NCI-H2081 treated with DMSO at 0.1 percent for 48 hours (cell line): ENCODE results near the gene CST11.

Experiments
- DNase-seq: peaks from one replicate; lab custom pipeline; 2025; lab: John Stamatoyannopoulos, UW

CST11 gene

DNA sequence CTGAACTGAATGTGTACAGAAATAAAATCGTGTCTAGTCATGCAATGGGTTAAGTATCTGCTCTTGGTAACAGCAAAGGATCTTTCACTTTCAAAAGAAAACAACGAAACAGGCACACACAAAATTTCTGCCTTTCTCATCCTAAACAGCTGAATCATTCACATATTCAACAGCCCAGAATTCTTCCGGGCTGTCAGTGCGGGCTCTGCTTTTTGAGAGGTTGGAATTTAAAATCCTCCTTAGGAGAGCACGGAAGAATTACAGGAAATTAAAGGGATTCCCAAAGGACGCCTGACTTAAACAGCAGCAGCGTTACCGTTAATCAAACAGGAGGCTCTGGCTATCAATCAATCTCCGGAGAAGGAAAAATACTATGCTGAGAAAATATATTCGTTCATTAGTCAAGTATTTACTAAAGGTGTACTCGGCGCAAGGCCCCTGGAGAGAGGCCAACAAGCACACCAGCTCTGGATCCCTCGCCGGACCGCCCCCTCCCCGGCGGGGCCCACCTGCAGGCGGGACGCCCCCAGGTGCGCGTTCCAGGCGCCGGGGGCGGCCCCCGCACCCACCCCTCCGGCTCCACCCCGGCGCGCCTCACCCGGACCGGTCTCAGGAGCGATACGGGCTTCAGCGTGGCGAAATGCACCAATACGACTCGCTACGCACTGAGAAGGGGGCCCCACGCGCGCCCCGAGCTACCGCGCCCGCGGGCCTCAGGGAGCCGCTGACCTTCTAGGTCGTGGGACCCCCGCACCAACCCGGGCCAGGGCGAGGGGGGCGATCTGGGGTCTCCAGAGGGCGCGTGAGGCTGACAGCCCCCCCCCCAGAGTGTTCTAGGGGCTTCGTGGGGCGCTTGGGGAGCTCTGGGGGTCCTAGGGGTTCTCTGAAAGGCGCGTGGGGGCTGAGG is 32.4 kb downstream of the CST11 start:
- no peak for DNase-seq

- DNase-seq, result no peak
Measured at GRCh38 chr20:23419657-23419994, 33.0 kb downstream of the CST11 start.

DNA sequence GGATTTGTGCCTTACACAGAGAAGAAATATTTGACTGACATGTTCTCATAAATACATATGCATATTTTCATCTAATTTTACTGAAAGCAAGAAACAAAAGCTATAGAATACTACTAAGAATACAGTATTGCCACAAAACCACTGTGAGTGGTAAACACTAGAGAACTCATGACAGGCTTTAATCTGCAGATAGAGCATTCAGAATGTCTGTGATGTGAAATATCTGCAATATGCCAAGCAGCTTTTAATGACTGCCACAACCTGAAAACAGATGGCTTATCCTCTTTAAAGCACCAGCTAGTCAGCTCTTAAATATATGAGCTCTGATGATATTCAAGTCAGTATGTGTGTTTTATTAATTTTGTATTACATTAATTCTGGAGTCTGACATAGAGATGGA is 34.8 kb downstream of the CST11 start:
- DNase-seq, result no peak

GRCh38 chr20:23415959-23416583 is 36.6 kb downstream of the CST11 start:
- DNase-seq, result no peak

- DNase-seq, result no peak
Measured at GRCh38 chr20:23415555-23415954, 37.1 kb downstream of the CST11 start.

- DNase-seq, result no peak
Measured at GRCh38 chr20:23414526-23415188, 38.0 kb downstream of the CST11 start.

- no peak for DNase-seq
Measured at GRCh38 chr20:23413862-23414422, 38.7 kb downstream of the CST11 start.

GRCh38 chr20:23412026-23412425 is 40.6 kb downstream of the CST11 start:
- DNase-seq, result no peak

DNA sequence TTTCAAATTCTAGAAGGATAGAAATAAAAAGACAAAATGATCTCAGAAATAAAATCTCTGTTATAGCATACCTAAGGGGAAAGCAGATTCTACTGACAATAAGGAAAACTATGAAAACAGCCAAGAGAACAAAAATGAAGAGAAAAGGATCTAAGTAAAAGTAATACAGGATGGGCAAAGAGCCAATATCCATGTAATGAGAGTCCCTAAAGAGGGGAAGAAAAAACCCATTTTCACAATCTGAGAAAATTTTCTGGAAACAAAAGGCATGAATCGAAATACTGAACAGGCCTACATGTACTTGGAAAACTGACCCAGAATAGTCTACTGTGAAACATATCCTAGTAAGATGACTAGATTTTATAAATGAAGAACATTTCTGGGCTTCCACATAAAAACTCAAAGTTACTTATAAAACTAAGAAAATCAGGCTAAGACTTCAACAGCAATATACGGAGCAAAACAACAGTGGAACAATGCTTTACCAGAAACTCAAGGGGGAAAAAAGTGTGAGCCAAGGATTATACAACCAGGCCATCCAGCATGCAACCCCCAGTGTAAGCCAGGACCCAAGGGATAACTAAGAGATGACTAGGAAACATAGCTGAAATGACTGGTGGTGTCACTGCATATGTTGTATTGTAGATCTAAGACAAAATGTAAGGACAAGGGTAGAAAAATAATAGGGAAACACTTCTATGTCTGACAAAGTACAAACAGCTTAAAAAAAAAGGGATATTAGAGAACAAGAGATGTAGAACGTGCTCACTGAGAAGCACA is 41.6 kb downstream of the CST11 start:
- no peak for DNase-seq

DNA sequence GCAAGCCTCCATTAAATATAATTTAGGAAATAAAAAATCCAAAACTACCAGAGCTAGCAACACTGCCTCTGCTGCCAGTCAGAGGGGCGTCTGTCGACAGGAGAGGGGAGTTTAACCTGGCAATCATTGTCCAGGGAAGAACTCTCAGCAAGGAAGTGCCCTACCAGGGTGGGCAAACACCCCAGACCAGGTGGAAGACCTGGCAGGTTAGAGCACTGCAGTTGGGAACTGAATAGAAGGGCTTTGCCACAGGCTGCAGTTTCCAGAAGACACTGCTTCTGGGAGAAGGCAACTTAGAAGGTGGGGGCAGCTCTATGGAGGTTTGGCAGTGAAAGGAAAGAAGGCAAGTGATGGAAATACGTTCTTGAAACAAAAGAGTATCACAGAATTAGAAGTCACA is 42.9 kb downstream of the CST11 start:
- no peak for DNase-seq

GRCh38 chr20:23408957-23409356 is 43.7 kb downstream of the CST11 start:
- no peak for DNase-seq

DNA sequence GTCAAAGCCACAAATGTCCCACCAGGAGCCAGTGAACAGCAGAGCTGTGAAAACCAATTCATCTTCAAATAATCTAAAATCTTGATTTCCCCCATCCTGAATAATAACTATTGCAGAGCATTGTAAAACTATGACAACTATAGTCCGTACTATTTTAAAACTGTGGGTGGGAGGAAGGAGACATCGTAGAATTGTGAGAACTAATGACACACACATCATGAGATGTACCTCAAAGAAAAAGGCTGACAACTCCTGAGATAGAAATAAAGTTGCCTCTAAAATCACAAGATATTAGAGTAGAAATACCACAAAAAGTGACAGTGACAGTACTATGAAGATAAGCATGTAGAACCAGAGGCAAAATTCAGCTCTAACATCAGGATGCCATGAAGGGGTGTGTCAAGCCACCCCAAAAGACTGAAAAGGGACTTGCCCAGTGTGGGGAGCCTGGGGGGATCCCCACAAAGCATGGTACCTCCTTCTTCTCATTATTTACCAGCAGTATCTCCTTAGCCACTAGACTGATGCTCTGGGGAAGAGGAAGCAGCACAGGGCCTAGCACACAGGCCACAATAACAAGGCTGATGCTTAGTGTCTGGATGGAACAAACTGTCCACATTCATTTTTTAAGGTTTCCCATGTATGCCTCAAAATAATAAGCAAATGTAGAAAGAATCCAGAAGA is 44.8 kb downstream of the CST11 start:
- DNase-seq, result no peak

- DNase-seq, result no peak
Measured at GRCh38 chr20:23406880-23407279, 45.8 kb downstream of the CST11 start.

DNA sequence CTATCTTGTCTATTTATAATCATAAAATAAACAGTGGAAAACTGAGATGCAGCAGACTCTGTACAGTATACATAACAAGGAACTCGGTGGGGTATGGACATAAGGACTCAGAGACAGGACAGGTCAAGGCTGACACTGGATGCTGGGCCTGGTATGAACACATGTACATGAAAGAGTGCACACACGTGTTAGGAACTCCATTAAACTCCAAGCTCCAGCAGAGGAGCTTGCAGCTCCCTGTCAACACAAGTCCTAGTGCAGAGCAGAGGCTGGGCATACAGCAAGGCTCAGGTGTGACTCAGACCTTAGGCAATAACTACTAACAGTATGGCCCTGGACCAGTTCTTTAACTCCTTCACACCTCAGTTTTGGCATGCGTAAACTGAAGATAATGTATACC is 48.5 kb downstream of the CST11 start:
- DNase-seq, result no peak

- DNase-seq, result no peak
Measured at GRCh38 chr20:23403751-23404150, 48.9 kb downstream of the CST11 start.

GRCh38 chr20:23401051-23401450 is 51.6 kb downstream of the CST11 start:
- DNase-seq, result no peak
